Caco-2 (cell line): ENCODE measurements around the gene BACH2. TPM values are rescaled to one million over a fixed set of nuclear protein-coding genes. Genes with fewer than 3 reads are reported as not detected.

Experiments used
- BruUV-seq: library from RNA; stranded (reverse); fragments of 400-500 nt; replicated peaks from 2 replicates; lab custom pipeline; 2021; lab: Mats Ljungman, UMichigan
- CTCF ChIA-PET: fragments of 300-600 bp; sonication (Branson Sonifier 250); formaldehyde crosslinking; loops from one replicate; lab custom pipeline; 2022; ENCODE audit warnings: antibody characterized with exemption; lab: Charles Lee
- POLR2A ChIA-PET: fragments of 300-600 bp; sonication (Branson Sonifier 250); formaldehyde crosslinking; loops from one replicate; lab custom pipeline; 2022; ENCODE audit warnings: antibody characterized with exemption; lab: Charles Lee
- DNase-seq, 2 experiments: peaks; one replicate each; pipeline versions ENCODE4 v3.0.0 to v3.0.0-alpha.2; 2020 to 2022
- H3K27me3 ChIP-seq: replicated peaks from 2 replicates; pipeline ENCODE4 v1.6.0; 2011; ENCODE audit warnings: low read length; ENCODE audit not compliant: control insufficient read depth, insufficient read depth
- H3K36me3 ChIP-seq: 2 replicates; pipeline ENCODE4 v1.5.1; 2011; ENCODE audit warnings: low read length; ENCODE audit not compliant: control insufficient read depth, insufficient read depth
- H3K4me1 ChIP-seq: fragments of 250-450 bp; sonication (Bioruptor Pico); 2 replicates; pipeline ENCODE4 v1.5.1; 2020; ENCODE audit warnings: mild to moderate bottlenecking
- H3K4me3 ChIP-seq: 2 replicates; pipeline ENCODE4 v1.5.1; 2011; ENCODE audit warnings: low read depth, mild to moderate bottlenecking, control low read depth, low read length
- H3K9me3 ChIP-seq: fragments of 250-450 bp; sonication (Bioruptor Pico); 2 replicates; pipeline ENCODE4 v1.5.1; 2020; ENCODE audit warnings: mild to moderate bottlenecking, moderate library complexity
- H3K27ac Mint-ChIP-seq: one replicate; pipeline ENCODE4 v1.8.0; 2022; ENCODE audit warnings: mixed read lengths; ENCODE audit not compliant: unreplicated experiment
- H3K27me3 Mint-ChIP-seq: one replicate; pipeline ENCODE4 v1.8.0; 2022; ENCODE audit warnings: mixed read lengths; ENCODE audit not compliant: insufficient read depth, unreplicated experiment
- H3K36me3 Mint-ChIP-seq: one replicate; pipeline ENCODE4 v1.8.0; 2022; ENCODE audit warnings: mild to moderate bottlenecking, mixed read lengths; ENCODE audit not compliant: insufficient read depth, unreplicated experiment
- H3K4me1 Mint-ChIP-seq: one replicate; pipeline ENCODE4 v1.8.0; 2022; ENCODE audit warnings: low read depth, mixed read lengths; ENCODE audit not compliant: unreplicated experiment
- H3K4me3 Mint-ChIP-seq: one replicate; pipeline ENCODE4 v1.8.0; 2022; ENCODE audit warnings: mild to moderate bottlenecking, moderate library complexity, mixed read lengths; ENCODE audit not compliant: unreplicated experiment
- H3K9me3 Mint-ChIP-seq: one replicate; pipeline ENCODE4 v1.8.0; 2022; ENCODE audit warnings: mixed read lengths; ENCODE audit not compliant: unreplicated experiment
- intact Hi-C: fragments of 100-400 bp; cut with micrococcal nuclease; formaldehyde crosslinking; loops from one replicate; pipeline ENCODE4 v1.10.0; 2022; ENCODE audit not compliant: unreplicated experiment
- total RNA-seq: library from RNA; stranded (reverse); gene quantifications from 2 replicates; pipeline ENCODE4 v1.2.3, GENCODE V29; 2022
- TF ChIP-seq, protein P1 (sequence below), 2 experiments: fragments of 200-600 bp in 1 of 2; IDR thresholded peaks; 1 replicate in 1 of 2; 2 replicates in 1 of 2; pipeline versions ENCODE4 v1.5.1 to v1.8.0; 2011 to 2022; ENCODE audit warnings: antibody characterized with exemption in 1 of 2, control low read depth in 1 of 2, inconsistent platforms in 1 of 2, low read depth in 1 of 2, low read length in 1 of 2, mild to moderate bottlenecking in 1 of 2, moderate library complexity in 1 of 2; ENCODE audit not compliant: insufficient read depth in 1 of 2, severe bottlenecking in 1 of 2, unreplicated experiment in 1 of 2

BACH2 gene
- total RNA-seq, 1 experiment from 2014 or later: 0.43 TPM

DNA sequence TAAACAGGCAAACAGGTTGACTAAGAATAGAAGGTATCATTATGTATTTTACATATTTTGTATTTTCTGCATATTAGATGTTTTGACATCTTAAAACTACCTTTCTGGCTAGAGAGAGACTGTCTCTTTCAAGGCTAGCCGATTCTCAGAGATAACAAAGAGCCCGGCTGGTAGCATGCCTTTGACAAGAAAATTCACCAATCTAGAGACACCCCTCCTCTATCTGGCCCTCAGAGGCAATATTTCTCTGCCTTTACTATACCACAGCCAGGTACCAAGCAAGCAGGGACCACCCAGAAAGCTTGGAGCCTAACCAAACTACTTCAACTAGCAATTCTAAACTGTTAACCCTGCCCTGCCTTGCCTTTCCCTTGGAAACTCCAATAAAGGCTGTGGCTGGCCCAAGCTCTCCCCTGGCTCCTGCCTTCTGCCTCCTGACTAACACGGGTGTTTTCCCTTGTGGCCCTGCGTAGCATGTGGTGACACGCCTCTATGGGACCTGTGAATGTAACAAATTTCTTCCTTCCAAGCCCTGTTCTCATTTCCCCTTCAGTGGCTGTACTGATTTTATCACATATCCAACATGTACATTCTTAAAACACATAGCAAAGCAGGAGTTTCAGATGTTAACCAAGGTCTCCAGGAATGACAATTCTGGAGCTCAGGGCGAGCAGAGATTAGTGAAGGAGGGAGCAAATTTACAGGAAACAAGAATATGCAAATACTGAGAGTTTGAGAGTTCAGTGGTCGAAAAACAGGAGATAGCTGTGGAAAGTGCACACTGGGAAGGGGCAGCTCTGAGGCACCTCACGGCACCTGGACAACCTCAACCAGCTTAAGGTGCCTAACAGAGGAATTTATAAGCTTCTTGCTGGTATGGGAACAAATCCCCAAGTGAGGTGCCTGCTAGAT lies 120.8 kb downstream of the BACH2 start:
- Mint-ChIP-seq H3K4me1 (peaks cover 7% of the 10 kb centered on the region), H3K27ac (no peak overlapping the region), H3K9me3 (no peaks in the 10 kb centered on the region), H3K36me3 (no peaks in the 10 kb centered on the region), H3K27me3 (no peaks in the 10 kb centered on the region), H3K4me3 (no peak overlapping the region)
- H3K4me1 ChIP-seq: no peaks in the 10 kb centered on the region; the same call in 1 of the 2 replicates
- TF ChIP-seq, protein P1, sequence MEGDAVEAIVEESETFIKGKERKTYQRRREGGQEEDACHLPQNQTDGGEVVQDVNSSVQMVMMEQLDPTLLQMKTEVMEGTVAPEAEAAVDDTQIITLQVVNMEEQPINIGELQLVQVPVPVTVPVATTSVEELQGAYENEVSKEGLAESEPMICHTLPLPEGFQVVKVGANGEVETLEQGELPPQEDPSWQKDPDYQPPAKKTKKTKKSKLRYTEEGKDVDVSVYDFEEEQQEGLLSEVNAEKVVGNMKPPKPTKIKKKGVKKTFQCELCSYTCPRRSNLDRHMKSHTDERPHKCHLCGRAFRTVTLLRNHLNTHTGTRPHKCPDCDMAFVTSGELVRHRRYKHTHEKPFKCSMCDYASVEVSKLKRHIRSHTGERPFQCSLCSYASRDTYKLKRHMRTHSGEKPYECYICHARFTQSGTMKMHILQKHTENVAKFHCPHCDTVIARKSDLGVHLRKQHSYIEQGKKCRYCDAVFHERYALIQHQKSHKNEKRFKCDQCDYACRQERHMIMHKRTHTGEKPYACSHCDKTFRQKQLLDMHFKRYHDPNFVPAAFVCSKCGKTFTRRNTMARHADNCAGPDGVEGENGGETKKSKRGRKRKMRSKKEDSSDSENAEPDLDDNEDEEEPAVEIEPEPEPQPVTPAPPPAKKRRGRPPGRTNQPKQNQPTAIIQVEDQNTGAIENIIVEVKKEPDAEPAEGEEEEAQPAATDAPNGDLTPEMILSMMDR (IDR thresholded peaks at IDR 0.05; ENCODE audit: insufficient read depth in 1 of 2, low read depth in 1 of 2, low read length in 1 of 2, severe bottlenecking in 1 of 2, unreplicated experiment in 1 of 2): no peak
- CTCF ChIA-PET: no interaction called here
- no peaks in the 10 kb centered on the region for H3K27me3 ChIP-seq
- DNase-seq: no peak
- intact Hi-C loops: no loop called here
- no peaks in the 10 kb centered on the region for H3K36me3 ChIP-seq
- no peak overlapping the region for H3K4me3 ChIP-seq
- POLR2A ChIA-PET: no interaction called here
- BruUV-seq: no TSS peak
- no peaks in the 10 kb centered on the region for H3K9me3 ChIP-seq

DNA sequence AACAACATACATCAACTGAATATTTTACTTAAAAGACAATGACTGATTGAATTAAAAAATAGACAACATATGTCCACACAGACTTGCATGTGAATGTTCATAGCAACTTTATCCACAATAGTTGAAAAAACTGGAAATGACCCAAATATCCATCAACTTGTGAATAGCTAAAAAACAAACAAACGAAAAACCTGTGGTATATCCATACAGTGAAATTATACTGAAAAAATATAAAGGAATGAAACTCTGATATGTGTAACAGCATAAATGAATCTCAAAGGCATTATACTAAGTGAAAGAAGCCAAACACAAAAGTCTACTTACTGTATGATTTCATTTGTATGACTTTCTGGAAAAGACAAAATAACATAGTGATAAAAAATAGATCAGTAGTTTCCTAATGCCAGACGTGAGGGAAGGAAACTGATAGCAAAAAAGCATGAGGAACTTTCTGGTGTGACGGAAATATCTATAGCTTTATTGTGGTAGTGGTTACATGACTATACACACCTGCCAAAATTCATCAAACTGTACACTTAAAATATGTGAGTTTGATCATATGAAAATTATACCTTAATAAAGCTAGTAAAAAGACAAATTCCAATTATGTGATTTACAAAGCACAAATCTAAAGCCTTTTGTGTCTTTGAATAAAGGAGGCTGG lies 123.2 kb downstream of the BACH2 start:
- ChIA-PET CTCF (no interaction called here), POLR2A (no interaction called here)
- no peaks in the 10 kb centered on the region for H3K27me3 ChIP-seq
- H3K36me3 ChIP-seq: no peaks in the 10 kb centered on the region
- intact Hi-C loops: no loop called here
- no peak overlapping the region for H3K4me3 Mint-ChIP-seq
- H3K4me1 Mint-ChIP-seq: peaks cover 5% of the 10 kb centered on the region
- no peak overlapping the region for H3K27ac Mint-ChIP-seq
- TF ChIP-seq, protein P1 (IDR thresholded peaks at IDR 0.05; ENCODE audit: insufficient read depth in 1 of 2, low read depth in 1 of 2, low read length in 1 of 2, severe bottlenecking in 1 of 2, unreplicated experiment in 1 of 2): no peak
- H3K4me1 ChIP-seq: no peaks in the 10 kb centered on the region; the same call in 1 of the 2 replicates
- no TSS peak for BruUV-seq
- no peak overlapping the region for H3K4me3 ChIP-seq
- no peaks in the 10 kb centered on the region for H3K27me3 Mint-ChIP-seq
- no peak for DNase-seq
- H3K36me3 Mint-ChIP-seq: no peaks in the 10 kb centered on the region
- H3K9me3 ChIP-seq: no peaks in the 10 kb centered on the region
- no peaks in the 10 kb centered on the region for H3K9me3 Mint-ChIP-seq

DNA sequence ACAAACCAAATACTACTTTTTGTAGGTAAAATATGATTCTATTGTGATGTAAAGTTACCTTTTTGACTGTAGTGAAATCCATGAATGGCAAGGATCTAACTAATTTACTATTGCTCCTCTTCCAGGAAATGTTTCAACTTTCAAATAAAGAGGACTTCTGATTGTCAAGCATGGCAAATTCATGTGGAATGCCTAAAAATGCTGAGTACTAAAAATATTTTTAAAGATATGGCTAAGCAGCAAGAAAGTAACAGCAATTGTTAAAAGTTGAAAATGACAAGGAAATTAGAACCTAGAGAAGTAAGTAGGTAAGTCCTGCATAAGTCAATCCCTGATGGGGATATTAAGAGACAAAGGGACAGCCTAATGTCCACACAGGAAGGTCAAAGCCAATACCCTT lies 126.0 kb downstream of the BACH2 start:
- CTCF ChIA-PET: no interaction called here
- TF ChIP-seq, protein P1 (IDR thresholded peaks at IDR 0.05; ENCODE audit: insufficient read depth in 1 of 2, low read depth in 1 of 2, low read length in 1 of 2, severe bottlenecking in 1 of 2, unreplicated experiment in 1 of 2): no peak
- H3K36me3 Mint-ChIP-seq: no peaks in the 10 kb centered on the region

More for the DNA sequence above, 126.0 kb downstream of the BACH2 start:
- H3K4me3 ChIP-seq: no peak overlapping the region
- no peaks in the 10 kb centered on the region for H3K36me3 ChIP-seq
- no peaks in the 10 kb centered on the region for H3K27me3 ChIP-seq
- H3K9me3 Mint-ChIP-seq: no peaks in the 10 kb centered on the region
- no peak overlapping the region for H3K4me3 Mint-ChIP-seq
- H3K27ac Mint-ChIP-seq: no peak overlapping the region
- no peak for DNase-seq
- H3K4me1 Mint-ChIP-seq: no peaks in the 10 kb centered on the region
- intact Hi-C loops: no loop called here
- no TSS peak for BruUV-seq
- POLR2A ChIA-PET: no interaction called here
- H3K9me3 ChIP-seq: no peaks in the 10 kb centered on the region
- no peaks in the 10 kb centered on the region for H3K27me3 Mint-ChIP-seq
- peaks cover 3% of the 10 kb centered on the region; the same call in 1 of the 2 replicates for H3K4me1 ChIP-seq
